ENCODE results near the gene TOM1L2.

The TOM1L2 gene

DNA sequence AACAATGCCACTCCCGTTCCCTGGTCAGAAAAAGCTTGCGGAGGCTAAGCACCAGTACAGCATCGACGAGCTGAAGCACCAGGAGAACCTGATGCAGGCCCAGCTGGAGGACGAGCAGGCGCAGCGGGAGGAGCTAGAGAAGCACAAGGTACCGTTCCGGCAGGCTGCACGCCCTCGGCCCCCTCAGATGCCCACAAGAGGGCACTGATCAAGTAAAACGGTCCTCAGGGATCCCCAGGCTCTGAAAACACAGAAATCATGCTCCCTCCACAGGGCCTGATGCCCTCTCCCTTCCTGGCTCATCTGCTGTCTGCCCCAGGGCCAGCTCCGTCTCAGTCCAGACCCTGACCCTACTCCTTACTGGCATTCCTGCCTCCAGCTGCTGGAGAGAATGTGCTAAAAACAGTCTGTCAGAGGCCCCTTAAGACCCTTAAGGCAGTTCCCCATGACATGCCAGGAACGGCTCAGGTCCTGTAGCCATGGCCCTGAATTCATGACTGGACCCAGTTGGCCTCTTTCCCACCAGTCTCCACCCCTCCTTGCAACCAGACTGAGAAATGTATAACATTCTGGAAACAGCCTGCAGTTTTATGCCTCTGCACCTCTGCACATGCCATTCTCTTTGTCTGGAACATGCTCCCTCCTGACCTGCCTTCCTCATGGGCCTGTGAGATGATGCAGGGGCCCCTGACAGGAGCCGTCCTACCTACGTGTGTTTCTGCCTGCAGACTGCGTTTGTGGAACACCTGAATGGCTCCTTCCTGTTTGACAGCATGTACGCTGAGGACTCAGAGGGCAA lies 22.3 kb upstream of the TOM1L2 start:
- peak; percentile 86 for DNase-seq (ENCODE audit: low read depth, low spot score)

DNA sequence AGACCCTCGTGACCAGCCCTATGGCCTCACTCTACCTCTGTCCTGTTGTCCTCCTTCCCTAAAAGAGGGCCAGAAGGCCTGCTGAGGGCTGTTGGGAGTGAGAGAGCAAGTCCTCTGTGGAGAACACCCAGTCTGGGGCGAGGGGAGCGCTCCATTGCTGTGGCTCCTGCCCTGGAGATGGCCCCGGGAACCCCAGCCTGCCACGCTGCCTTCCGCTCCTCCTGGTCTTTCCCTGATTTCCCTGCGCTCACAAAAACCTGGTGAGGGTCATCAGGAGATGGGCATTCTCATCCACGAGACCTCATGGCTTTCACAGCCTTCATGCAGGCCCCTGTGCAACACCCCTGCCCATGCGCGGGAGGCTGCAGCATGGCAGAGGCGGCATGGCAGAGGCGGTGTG lies 21.7 kb upstream of the TOM1L2 start:
- no peak for DNase-seq (ENCODE audit: low read depth, low spot score)

DNA sequence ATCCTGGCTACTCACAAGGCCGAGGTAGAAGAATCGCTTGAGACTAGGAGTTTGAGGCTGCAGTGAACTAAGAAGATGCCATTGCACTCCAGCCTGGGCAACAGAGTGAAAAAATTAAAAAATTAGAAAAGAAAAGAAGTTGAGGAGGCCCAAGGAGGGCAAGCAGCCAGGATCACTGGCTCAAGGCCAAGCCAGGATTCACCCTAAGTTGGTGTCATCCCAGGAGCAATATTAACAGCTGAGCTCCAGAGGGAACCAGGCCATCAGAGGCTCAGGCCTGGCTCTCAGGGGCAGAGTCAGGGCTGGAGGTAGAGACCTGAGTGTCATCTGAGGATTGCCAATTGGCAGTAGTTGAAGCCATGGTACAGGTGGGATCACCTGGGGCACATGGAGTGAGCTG lies 21.2 kb upstream of the TOM1L2 start:
- DNase-seq (ENCODE audit: low read depth, low spot score), result no peak

DNA sequence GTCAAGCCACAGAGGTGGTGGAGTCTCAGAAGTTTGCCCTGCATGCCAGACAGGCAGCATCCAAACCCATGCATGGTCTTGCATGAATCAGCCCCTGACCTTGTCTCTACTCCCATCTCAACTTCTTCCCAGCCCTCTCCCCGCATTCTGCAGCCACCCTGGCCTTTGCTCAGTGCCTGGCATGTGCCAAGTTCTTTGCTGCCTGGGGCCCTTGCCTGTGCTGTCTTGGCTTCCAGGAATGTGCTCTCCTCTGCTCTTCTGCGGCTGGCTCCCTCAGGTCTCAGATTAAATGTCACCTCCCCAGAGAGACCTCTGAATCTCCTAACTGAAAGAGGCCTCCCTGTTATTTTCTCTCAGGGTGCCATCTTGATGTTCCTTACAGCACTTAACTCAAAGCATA lies 18.1 kb upstream of the TOM1L2 start:
- no peak for DNase-seq (ENCODE audit: low read depth, low spot score)

DNA sequence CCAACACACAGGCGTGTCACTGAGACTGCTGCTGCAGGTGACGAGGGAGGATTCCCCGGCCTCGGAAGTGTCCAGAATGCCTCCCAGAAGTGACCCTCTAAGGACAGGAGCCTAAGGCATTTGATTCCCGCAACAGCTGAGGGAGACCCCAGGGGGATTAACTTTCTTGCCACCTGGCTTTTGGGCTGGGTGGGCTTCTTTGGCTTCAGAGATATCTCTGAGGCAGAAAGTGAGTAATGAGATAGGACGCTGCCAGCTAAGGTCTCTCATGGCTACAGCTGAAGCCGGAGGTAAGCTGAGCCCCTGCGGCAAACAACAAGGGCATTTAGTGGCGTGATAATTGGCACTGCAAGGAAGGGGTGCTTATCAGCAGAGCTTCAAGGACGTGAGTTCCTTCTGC lies 17.4 kb upstream of the TOM1L2 start:
- no peak for DNase-seq (ENCODE audit: low read depth, low spot score)

DNA sequence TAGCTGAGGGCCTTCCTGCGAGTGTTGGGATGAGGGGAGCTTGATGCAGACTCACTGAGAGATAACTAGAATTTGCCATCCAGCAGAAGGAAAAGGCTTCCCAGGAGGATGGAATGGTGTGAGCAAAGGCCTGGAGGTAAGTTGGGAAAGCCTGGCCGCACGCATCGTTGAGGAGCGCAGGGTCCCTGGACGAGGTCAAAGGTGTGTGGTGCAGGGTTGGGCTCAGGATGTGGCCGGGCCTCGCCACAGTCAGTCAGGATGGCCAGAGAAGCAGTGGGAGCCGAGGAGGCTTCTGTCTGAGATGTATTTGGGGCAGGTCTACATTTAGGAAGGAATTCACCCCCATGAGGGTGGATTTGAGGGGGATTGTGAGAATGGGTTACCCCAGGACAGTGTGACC lies 16.9 kb upstream of the TOM1L2 start:
- no peak for DNase-seq (ENCODE audit: low read depth, low spot score)

DNA sequence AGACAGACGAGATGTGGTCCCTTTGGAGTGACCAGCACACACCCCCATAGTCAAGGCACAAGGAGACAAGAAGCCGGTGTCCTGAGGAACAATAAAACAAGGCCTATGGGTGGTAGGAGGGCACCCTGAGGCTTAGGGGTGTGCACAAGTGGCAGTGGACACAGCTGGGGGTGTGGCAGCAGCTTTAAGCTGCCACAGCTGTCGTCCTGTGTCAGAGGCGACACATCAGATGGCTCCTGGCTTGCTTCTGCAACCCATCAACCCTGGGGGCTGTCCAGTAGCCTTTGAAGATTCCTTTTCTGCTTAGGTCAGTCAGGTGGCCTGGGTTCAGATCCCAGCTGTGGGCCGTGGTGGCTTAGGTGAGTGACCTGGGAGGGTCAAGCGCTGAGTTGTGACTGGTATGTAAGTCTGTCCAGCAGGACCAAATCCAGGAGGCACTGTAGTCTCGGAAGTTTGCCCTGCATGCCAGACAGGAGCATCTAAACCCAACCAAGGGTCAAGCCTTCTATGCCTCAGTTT lies 16.3 kb upstream of the TOM1L2 start:
- DNase-seq (ENCODE audit: low read depth, low spot score), result peak; percentile 25

DNA sequence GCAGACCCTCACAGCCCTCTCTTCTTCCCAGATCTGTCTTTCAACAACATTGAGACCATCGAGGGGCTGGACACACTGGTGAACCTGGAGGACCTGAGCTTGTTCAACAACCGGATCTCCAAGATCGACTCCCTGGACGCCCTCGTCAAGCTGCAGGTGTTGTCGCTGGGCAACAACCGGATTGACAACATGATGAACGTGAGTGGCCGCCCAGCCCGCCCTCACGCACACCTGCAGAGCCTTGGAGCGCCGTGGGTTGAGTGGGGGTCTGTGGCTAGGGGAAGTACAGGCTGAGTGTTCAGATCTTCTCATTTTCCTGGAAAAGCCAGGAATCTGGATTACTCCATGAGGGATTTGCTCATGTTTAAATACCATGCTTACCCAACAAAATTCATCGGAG lies 15.7 kb upstream of the TOM1L2 start:
- no peak for DNase-seq (ENCODE audit: low read depth, low spot score)

DNA sequence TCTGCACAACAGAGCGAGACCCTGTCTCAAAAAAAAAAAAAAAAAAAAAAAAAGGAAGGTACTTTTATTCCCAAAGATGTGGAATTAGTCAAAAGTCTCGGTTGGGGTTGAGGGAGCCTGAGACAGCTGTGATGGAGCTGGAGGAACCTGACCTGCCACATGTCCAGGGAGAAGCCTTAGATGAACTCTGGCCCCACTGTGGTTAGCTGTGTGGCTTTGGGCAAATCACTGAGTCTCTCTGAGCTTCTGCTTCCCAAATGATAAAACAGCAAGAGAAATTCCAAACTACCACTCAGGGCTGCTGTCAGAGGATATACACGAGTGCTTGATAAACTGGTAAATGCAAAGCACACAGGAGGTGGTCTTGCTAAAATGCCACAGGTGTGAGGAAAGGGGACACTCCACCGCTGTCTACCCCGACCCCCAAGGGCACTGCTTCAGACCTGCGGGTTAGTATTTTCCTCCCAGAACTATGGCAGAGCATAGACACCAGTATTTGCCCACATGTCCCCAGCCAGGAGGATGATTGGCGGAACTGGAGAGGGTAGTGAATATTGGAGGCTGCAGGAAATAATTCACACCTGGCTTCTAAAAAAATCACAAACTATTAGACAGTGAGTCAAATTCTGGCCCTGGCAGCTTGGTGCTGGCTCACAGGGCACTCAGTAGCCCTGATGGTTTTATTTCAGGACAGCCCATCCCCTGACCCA lies 15.1 kb upstream of the TOM1L2 start:
- DNase-seq (ENCODE audit: low read depth, low spot score), result no peak

DNA sequence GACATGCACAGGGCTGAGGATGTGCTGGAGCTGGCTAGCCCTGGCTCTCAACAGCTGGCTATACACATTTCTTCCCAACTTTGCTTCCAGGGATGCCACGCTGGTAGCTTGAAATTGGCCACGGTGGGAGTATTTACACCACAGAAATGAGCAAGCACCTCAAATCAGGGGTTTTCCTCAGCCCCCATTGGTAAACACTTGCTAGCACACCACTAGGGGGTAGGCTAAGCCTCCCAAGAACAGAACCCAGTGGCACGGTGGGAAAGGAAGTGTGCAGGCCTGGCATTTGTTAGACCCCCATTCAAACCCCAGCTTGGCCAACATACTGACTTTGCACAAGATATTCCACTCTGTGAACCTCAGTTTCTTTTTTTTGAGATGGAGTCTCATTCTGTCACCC lies 13.4 kb upstream of the TOM1L2 start:
- no peak for DNase-seq (ENCODE audit: low read depth, low spot score)

DNA sequence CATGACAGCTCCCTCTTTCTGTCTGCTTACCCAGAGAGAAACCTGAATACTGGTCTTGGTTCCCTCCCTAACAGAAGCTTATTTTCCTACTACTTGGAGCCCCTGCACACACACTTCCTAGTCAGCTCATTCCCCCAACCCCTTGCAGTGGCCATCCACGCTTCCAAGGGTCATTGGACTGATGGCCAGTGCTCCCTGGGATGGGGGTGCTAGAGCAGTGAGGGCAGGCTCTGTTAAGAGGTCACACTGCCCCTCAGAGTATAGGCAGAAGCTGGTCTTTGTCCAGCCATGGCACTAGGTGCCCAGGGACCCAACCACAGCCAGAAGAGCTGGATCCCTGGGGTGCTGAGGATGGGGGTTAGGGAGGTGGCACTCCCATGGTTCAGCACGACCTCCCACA lies 13.0 kb upstream of the TOM1L2 start:
- no peak for DNase-seq (ENCODE audit: low read depth, low spot score)

DNA sequence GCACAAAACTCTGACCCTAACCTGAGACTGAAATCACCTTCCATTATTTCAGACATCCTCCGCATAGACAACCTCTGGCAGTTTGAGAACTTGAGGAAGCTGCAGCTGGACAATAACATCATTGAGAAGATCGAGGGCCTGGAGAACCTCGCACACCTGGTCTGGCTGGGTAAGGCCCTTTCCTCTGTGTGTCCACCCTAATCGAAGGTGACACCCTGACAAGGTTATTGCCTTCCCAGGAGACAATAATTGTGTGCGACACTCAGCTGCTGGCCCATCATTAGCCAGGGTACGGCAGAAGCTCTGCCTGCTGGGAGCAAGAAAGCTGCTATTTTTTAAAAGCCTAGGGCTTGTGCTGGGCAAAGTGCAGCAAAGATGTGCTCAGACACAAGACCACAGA lies 11.6 kb upstream of the TOM1L2 start:
- DNase-seq (ENCODE audit: low read depth, low spot score), result no peak

DNA sequence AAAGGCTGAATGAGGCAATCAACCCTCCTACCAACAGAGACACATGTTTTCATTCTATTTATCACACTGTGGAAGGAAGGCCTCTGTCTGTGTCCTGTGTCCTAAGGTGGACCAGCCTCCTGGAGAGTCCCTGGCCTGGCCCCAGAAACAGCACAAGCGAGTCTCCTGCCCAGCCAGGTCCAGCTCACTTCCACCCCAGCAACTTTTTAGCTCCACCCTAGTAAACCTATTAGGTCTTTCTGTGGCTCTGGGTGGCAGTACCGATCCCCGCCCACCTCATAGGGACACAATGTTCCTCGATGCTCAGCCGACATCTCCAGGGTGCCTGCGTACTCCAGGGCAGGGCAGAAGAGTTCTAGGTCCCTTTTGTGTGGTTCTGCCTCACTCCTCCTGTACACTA lies 11.2 kb upstream of the TOM1L2 start:
- DNase-seq (ENCODE audit: low read depth, low spot score), result no peak

DNA sequence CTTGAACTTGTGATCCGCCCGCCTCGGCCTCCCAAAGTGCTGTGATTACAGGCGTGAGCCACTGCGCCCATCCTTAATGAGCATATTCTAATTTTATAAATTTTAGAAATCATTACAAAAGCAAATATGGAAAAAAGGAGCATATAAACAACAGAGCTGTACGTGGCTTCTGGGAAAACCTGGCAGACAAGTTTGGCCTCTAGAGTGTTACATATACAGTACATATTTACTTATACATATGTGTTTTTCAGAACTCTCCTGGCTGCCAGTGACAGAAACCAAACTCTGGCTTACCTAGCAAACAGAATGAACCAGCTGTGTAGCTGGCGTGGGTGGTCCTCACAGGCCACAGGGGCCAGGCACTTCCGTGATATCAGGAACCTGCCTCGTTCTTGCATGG lies 10.6 kb upstream of the TOM1L2 start:
- DNase-seq (ENCODE audit: low read depth, low spot score), result no peak

DNA sequence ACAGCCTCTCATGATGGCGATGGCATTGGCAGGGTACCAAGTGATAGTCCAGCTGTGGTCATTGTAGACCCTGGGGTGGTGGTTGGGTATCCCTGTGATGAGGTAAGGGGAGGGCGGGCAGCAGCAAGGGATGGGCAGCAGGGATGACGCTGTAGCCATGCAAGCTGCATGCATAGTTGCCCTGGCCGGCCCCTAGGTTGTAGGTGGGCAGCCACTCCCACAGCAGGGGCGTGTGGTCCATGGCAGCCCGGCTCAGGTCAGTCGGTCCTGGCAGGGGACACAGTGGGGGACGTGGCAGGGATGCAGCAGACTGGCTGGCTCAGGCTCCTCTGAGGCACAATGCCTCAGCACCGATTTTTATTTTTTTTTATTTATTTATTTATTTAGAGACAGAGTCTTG lies 9.1 kb upstream of the TOM1L2 start:
- DNase-seq (ENCODE audit: low read depth, low spot score), result no peak

DNA sequence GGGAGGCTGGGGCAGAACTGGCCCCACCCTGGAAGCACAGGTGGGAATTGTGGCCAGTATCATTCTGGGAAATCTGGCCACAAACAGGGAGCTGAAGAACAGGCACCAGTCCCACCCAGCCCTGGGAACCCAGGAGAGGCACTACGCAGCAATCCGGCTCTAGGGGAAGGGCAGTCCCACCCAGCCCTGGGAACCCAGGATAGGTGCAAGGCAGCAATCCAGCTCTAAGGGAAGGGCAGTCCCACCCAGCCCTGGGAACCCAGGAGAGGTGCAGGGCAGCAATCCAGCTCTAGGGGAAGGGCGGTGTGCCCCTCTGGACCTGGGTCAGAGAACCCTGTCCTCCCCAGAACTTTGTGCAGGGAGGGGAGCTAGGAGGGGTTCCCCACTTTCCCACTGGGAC lies 7.6 kb upstream of the TOM1L2 start:
- no peak for DNase-seq (ENCODE audit: low read depth, low spot score)

DNA sequence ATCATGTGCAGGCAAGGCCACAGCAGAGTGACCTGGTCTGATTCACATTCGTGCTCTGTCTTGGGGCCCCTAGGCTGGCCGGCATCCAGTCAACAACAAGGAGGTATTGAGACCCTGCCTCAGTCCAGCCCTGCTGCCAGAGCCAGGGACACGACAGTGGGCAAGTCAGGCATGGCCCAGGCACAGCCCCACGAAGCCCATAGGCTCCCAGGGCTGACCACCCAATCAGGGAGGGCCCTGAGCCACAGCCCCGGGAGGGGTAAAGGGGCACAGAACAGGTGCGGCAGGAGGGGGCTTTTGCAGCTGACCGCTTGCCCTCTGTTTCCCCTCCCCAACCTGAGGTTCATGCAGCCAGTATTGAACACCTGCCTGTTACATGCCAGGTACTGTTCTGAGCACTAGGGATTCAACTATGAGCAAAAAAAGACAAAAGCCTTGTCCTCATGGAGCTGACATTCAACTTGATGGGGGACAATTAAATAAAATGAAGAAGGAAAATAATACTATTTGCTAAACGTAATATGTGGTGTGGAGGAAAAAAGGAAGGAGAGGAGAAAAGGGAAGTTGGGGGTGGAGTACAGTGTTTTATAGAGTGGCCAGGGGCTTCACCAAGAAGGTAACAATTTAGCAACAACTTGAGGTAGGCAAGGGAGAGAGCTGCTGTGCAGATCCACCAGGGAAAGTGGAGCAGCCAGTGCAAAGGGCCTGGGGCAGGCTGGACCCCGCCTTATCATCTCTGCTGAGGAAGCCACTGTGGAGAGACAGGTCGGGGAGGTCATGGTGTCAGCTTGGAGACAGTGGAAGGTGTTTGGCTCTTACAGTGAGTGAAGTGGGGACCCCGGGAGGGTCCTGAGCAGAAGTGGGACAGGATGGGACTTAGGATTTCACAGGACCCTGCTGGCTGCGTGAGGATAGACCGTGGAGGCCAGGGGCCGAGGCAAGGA lies 6.6 kb upstream of the TOM1L2 start:
- no peak for DNase-seq (ENCODE audit: low read depth, low spot score)

DNA sequence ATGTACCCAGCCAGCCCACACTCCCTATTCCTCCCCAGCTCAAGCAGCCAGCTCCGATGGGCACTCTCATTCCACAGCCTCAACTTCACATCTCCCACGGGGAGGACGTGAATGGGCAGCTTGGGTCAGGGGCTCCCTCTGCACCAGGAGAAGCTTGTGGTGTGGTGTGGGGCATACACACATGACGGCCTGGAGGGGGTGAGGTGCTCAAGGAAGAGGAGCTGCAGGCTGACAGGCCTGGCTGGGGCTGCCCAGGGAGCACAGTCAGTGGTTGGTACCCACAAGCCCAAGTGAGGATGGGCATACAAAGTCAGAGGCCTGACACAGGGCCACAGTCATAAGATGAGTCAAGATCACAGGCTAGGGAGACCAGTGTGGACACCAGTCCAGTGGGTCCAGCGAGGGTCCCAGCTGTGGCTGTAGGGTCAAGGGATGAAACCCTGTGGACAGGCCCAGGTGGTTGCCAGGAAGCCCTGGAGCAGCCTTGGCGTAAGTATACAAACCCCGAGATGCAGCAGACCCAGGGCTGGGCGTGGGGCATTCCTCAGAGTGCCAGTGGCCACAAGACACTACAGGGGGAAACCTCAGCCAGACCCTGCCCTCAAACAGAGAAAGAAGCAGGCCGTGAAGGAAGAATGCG lies 4.9 kb upstream of the TOM1L2 start:
- no peak for DNase-seq (ENCODE audit: low read depth, low spot score)

DNA sequence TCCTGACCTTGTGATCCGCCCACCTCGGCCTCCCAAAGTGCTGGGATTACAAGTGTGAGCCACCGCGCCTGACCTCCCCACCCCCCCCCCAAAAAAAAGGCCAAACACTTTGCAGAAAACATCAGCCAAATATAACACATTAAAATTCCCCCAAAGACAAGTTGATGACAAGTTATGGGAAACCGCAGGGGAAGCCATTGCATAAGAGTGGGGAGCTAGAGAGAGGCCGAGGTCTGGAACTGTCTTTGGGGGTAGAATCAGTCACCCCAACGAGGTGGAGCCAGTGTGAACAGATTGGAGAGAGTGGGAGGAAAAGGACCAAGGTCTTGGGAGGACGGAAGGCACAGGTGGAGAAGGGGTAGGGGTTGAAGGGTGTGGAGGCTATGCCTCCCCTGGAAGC lies 3.2 kb upstream of the TOM1L2 start:
- DNase-seq (ENCODE audit: low read depth, low spot score), result no peak

DNA sequence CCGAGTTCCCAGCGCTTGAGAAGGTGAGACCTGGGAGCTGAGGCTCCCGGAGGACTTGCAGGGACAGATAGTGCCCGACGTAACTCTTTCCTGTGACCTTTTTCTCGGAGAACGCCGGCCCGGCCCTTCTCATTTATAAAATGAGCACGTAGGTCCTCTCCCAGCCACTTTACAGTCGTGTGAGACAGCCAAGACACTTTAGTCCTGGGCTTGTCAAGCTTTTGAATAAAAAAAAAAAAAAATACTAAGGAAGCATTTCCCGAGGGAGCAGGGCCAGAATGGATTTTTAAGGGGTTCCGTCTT lies 703 bp upstream of the TOM1L2 start:
- DNase-seq (ENCODE audit: low read depth, low spot score), result no peak

DNA sequence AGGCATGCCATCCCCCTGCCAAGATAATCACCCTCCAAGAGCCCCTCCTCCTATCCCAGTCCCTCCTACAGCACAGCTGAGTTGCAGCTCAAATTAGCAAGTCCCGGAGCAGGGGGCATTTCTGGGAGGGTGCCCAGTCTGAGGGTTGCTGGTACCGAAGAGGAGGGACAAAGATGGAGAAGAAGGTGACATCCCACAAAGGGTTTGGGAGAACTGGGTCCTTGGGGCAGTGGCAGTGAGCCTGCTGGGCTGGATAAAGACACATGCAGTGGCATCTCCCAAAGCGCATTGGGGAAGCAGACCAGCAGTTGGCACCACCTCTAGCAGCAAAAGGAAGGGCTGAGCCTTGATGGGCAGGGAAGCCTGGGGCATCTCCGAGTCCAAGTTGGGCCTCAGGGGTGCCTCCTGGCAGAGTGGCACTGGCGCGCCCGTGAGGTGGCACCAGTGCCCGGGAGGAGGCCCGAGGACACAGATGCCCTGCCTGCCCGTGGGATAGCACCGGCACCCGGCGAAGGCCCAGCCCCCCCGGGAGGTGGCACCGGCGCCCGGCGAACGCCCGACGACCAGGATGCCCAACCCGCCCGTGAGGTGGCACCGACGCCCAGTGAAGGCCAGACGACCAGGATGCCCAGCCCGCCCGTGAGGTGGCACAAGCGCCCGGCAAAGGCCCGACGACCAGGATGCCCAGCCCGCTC lies 622 bp downstream of the TOM1L2 start:
- DNase-seq (ENCODE audit: low read depth, low spot score), result peak; percentile 32

All from ELF-1 (cell line).